B cell (primary cell): ENCODE results near the gene POLG2. TPM values are rescaled to one million over a fixed set of nuclear protein-coding genes. Genes with fewer than 3 reads are reported as not detected.

Source experiments
- ATAC-seq: fragments of 200-7000 bp; cut with Tn5 transposase; one replicate; pipeline ENCODE4 v1.10.0; 2021; ENCODE audit warnings: low read depth, mild to moderate bottlenecking, moderate number of reproducible peaks, moderate library complexity
- CTCF ChIA-PET: fragments of 350-600 bp; sonication (Branson Sonifier 250); formaldehyde crosslinking; loops from one replicate; lab custom pipeline; 2021; ENCODE audit warnings: antibody characterized with exemption, inconsistent platforms; lab: Charles Lee
- POLR2A ChIA-PET: fragments of 350-600 bp; sonication (Branson Sonifier 250); formaldehyde crosslinking; loops from one replicate; lab custom pipeline; 2021; ENCODE audit warnings: antibody characterized with exemption; lab: Charles Lee
- DNase-seq: peaks from one replicate; pipeline ENCODE4 v3.0.0; 2013
- H2AFZ ChIP-seq: 2 replicates; pipeline ENCODE4 v1.6.1; 2012; ENCODE audit warnings: mild to moderate bottlenecking, low read depth, low read length; ENCODE audit not compliant: insufficient read depth, poor library complexity, severe bottlenecking
- H3K27ac ChIP-seq, 2 donors: 1 replicate in 1 of 2; 2 replicates in 1 of 2; pipeline ENCODE4 v1.5.1; 2012 to 2013; ENCODE audit warnings: low read length in 2 of 2, mild to moderate bottlenecking in 2 of 2, moderate library complexity in 1 of 2
- H3K27me3 ChIP-seq, 4 experiments: fragments of 200-600 bp in 1 of 4; sonication (generic) in 1 of 4; replicated peaks in 1 of 4; 1 replicate in 2 of 4; 2 replicates in 2 of 4; pipeline versions ENCODE4 v1.6.1 to v1.7.0; 2013 to 2016; ENCODE audit warnings: low read length in 3 of 4, mild to moderate bottlenecking in 2 of 4, mixed read lengths in 1 of 4, moderate library complexity in 1 of 4; ENCODE audit not compliant: insufficient read depth in 4 of 4, control insufficient read depth in 3 of 4; ENCODE audit errors: control extremely low read depth in 1 of 4
- H3K36me3 ChIP-seq, 2 experiments: replicated peaks in 1 of 2; 1 replicate in 1 of 2; 2 replicates in 1 of 2; pipeline versions ENCODE4 v1.6.1 to v1.7.1; 2013; ENCODE audit warnings: low read length in 1 of 2; ENCODE audit not compliant: insufficient read depth in 2 of 2, control insufficient read depth in 1 of 2; ENCODE audit errors: control extremely low read depth in 1 of 2, extremely low read depth in 1 of 2
- H3K4me1 ChIP-seq, 2 donors: fragments of 200-600 bp in 1 of 2; sonication (generic) in 1 of 2; 1 replicate in 1 of 2; 2 replicates in 1 of 2; pipeline versions ENCODE4 v1.5.1 to v1.6.1; 2013 to 2017; ENCODE audit warnings: low read length in 2 of 2; ENCODE audit not compliant: control insufficient read depth in 2 of 2, insufficient read depth in 2 of 2
- H3K4me2 ChIP-seq: replicated peaks from 2 replicates; pipeline ENCODE3; 2012; ENCODE audit warnings: mild to moderate bottlenecking, low read depth, low read length; ENCODE audit not compliant: poor library complexity, severe bottlenecking
- H3K4me3 ChIP-seq, 5 experiments: fragments of 200-600 bp in 1 of 5; sonication (generic) in 1 of 5; 1 replicate in 3 of 5; 2 replicates in 2 of 5; pipeline versions ENCODE4 v1.5.1 to v1.7.0; 2011 to 2016; ENCODE audit warnings: low read length in 4 of 5, mild to moderate bottlenecking in 4 of 5, low read depth in 2 of 5, control low read depth in 1 of 5, moderate library complexity in 1 of 5; ENCODE audit not compliant: insufficient read depth in 1 of 5; ENCODE audit errors: control extremely low read depth in 1 of 5, extremely low read depth in 1 of 5
- H3K79me2 ChIP-seq: fragments of 200-600 bp; sonication (generic); one replicate; pipeline ENCODE4 v1.6.0; 2016; ENCODE audit warnings: low read length; ENCODE audit not compliant: control insufficient read depth, insufficient read depth
- H3K9ac ChIP-seq: fragments of 200-600 bp; sonication (generic); 2 replicates; pipeline ENCODE4 v1.6.1; 2017; ENCODE audit warnings: mild to moderate bottlenecking, low read length, moderate library complexity
- H3K9me3 ChIP-seq, 3 donors: one replicate each; pipeline versions ENCODE4 v1.6.1 to v1.7.1; 2013; ENCODE audit warnings: low read length in 2 of 3; ENCODE audit not compliant: control insufficient read depth in 2 of 3, insufficient read depth in 1 of 3; ENCODE audit errors: control extremely low read depth in 1 of 3
- H4K20me1 ChIP-seq: 2 replicates; pipeline ENCODE4 v1.6.0; 2012; ENCODE audit warnings: mild to moderate bottlenecking, low read length; ENCODE audit not compliant: insufficient read depth, control insufficient read depth, poor library complexity, severe bottlenecking
- H3K27ac Mint-ChIP-seq: one replicate; pipeline ENCODE4 v1.8.0; 2021; ENCODE audit warnings: mixed read lengths
- H3K27me3 Mint-ChIP-seq: one replicate; pipeline ENCODE4 v1.8.0; 2021; ENCODE audit warnings: mixed read lengths
- H3K4me1 Mint-ChIP-seq: one replicate; pipeline ENCODE4 v1.8.0; 2021; ENCODE audit warnings: mixed read lengths
- H3K4me3 Mint-ChIP-seq: one replicate; pipeline ENCODE4 v1.8.0; 2021; ENCODE audit warnings: mixed read lengths
- H3K9me3 Mint-ChIP-seq: one replicate; pipeline ENCODE4 v1.8.0; 2022; ENCODE audit warnings: mixed read lengths; ENCODE audit not compliant: insufficient read depth
- EZH2 ChIP-seq: IDR thresholded peaks from 2 replicates; pipeline ENCODE4 v1.6.1; 2012; ENCODE audit warnings: borderline replicate concordance, low read depth, mild to moderate bottlenecking, moderate library complexity, low read length; ENCODE audit not compliant: insufficient read depth, poor library complexity, severe bottlenecking
- WGBS: methylation state at CpG from one replicate; pipeline ENCODE4 v1.1.5; 2013; ENCODE audit warnings: missing lambda C conversion rate; ENCODE audit not compliant: insufficient coverage; 5-methylcytosine and 5-hydroxymethylcytosine counted together
- intact Hi-C: fragments of 100-400 bp; cut with micrococcal nuclease; formaldehyde crosslinking; loops from one replicate; pipeline ENCODE4 v1.10.0; 2022
- polyA plus RNA-seq: library from polyadenylated mRNA; depleted of rRNA; stranded (reverse); fragments of >200 nt; gene quantifications from 2 replicates; pipeline ENCODE4 v1.2.3, GENCODE V29; 2012
- total RNA-seq, 2 donors: library from RNA; stranded (reverse); fragments of 120-200 nt in 1 of 2; gene quantifications; 1 replicate in 1 of 2; 2 replicates in 1 of 2; pipeline versions ENCODE4 v1.2.3 to v1.2.4, GENCODE V29; 2013 to 2022
- TF ChIP-seq, protein P1 (sequence below): fragments of 200-600 bp; IDR thresholded peaks from one replicate; pipeline ENCODE4 v1.8.0; 2022; ENCODE audit warnings: antibody characterized with exemption, mild to moderate bottlenecking

Gene POLG2
- total and polyA plus RNA-seq, 2 donors (not counting 1 experiment from before 2014, with no cell fraction given), result 26.9 to 74.5 TPM

DNA sequence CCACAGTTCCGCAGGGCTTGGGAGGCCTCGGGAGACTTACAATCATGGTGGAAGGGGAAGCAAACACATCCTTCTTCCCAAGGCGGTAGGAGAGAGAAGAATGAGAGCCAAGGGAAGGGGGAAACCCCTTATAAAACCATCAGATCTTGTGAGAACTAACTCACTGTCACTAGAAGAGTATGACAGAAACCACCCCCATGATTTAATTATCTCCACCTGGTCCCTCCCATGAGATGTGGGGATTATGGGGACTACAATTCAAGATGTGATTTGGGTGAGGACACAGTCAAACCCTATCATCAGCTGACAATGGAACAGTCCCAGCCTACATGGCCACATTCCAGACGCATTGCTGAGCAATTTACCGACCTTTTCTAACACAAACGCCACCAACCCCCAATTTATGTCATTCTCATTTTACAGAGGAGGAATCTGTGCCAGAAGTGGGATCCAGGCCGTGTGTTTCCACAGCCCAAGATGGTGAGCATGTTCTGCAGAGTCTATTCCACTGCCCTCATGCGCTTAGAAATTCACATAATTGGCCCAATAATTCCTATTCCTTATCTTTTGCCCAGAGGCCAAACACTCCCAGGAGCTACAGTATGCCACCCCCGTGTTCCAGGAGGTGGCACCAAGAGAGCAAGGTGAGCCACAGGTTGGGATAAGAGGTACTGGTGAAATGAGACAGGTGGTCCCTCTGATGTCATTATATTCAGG lies 30.7 kb downstream of the POLG2 start:
- H3K9me3 ChIP-seq, result no peaks in the 10 kb centered on the region
- ChIA-PET POLR2A (no interaction called here), CTCF (interaction anchor here (1.1 to 1.2 kb wide), 2 partner anchors 16 to 47 kb away, joined by 3 to 4 read pairs; no protein-coding TSS in a partner anchor)
- ATAC-seq, result no peak
- H2AFZ ChIP-seq, result no peak overlapping the region
- TF ChIP-seq EZH2, result no peak
- TF ChIP-seq, protein P1, sequence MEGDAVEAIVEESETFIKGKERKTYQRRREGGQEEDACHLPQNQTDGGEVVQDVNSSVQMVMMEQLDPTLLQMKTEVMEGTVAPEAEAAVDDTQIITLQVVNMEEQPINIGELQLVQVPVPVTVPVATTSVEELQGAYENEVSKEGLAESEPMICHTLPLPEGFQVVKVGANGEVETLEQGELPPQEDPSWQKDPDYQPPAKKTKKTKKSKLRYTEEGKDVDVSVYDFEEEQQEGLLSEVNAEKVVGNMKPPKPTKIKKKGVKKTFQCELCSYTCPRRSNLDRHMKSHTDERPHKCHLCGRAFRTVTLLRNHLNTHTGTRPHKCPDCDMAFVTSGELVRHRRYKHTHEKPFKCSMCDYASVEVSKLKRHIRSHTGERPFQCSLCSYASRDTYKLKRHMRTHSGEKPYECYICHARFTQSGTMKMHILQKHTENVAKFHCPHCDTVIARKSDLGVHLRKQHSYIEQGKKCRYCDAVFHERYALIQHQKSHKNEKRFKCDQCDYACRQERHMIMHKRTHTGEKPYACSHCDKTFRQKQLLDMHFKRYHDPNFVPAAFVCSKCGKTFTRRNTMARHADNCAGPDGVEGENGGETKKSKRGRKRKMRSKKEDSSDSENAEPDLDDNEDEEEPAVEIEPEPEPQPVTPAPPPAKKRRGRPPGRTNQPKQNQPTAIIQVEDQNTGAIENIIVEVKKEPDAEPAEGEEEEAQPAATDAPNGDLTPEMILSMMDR, result no peak
- Mint-ChIP-seq H3K9me3 (no peaks in the 10 kb centered on the region), H3K4me1 (no peaks in the 10 kb centered on the region), H3K27me3 (no peaks in the 10 kb centered on the region), H3K27ac (no peak overlapping the region), H3K4me3 (no peak overlapping the region)
- DNase-seq, result no peak
- no peak overlapping the region for H3K4me2 ChIP-seq
- no peak overlapping the region for H3K27ac ChIP-seq
- H3K27me3 ChIP-seq, result no peaks in the 10 kb centered on the region
- peaks cover 14% of the 10 kb centered on the region for H3K79me2 ChIP-seq
- 94% methylated on average over 5 of the region's 9 CpGs for WGBS
- H4K20me1 ChIP-seq, result no peaks in the 10 kb centered on the region
- peaks cover 9 to 36% of the 10 kb centered on the region in 2 experiments for H3K36me3 ChIP-seq
- intact Hi-C loops, result no loop called here
- no peak overlapping the region for H3K9ac ChIP-seq
- no peak overlapping the region for H3K4me3 ChIP-seq
- H3K4me1 ChIP-seq, result no peaks in the 10 kb centered on the region

DNA sequence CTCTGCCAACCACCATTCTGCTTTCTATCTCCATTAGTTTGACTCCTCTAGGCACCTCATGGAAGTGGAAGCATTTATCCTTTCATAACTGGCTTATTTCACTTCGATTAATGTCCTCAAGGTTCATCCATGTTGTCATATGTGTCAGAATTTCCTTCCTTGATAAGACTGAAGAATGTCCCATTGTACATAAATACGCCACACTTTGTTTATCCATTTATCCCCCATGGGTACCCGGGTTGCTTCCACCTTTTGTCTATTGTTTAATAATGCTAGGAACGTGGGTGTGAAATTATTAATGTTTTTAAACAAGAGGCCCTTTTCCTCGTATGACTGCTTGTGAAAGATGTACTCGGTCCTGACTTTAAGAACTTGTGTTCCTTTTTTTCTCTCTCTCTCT lies 35.1 kb downstream of the POLG2 start:
- Mint-ChIP-seq H3K4me3 (no peak overlapping the region), H3K27ac (no peak overlapping the region), H3K27me3 (no peaks in the 10 kb centered on the region), H3K4me1 (peaks cover 21% of the 10 kb centered on the region), H3K9me3 (no peaks in the 10 kb centered on the region)
- Histone ChIP-seq H3K36me3 (peaks cover 0 to 28% of the 10 kb centered on the region in 2 experiments), H3K4me2 (no peak overlapping the region), H3K27me3 (no peaks in the 10 kb centered on the region), H4K20me1 (no peaks in the 10 kb centered on the region), H2AFZ (no peak overlapping the region), H3K9me3 (peaks cover 0 to 3% (median 0%) of the 10 kb centered on the region in 3 donors), H3K4me1 (peaks cover 19 to 25% of the 10 kb centered on the region in 2 donors), H3K9ac (no peak overlapping the region), H3K27ac (no peak overlapping the region), H3K4me3 (no peak overlapping the region), H3K79me2 (peaks cover 41% of the 10 kb centered on the region)
- no peak for DNase-seq
- TF ChIP-seq EZH2, result no peak
- TF ChIP-seq, protein P1, result no peak
- intact Hi-C loops, result no loop called here
- no CpG with 5 or more reads among the region's 6 CpGs for WGBS
- no peak for ATAC-seq
- POLR2A ChIA-PET, result no interaction called here
- CTCF ChIA-PET, result no interaction called here
